HG03196 (cell line): Measurements from ENCODE around the gene SRCIN1.
"Not testable (repeated sequence)": the region's sequence is repeated elsewhere in the genome, so short reads cannot be mapped to it uniquely, and the experiment has no call there.

Experiments used
- ATAC-seq: cut with Tn5 transposase; IDR thresholded peaks from one replicate; pipeline ENCODE4 v1.9.1; 2021; ENCODE audit not compliant: unreplicated experiment

Gene SRCIN1, protein sequence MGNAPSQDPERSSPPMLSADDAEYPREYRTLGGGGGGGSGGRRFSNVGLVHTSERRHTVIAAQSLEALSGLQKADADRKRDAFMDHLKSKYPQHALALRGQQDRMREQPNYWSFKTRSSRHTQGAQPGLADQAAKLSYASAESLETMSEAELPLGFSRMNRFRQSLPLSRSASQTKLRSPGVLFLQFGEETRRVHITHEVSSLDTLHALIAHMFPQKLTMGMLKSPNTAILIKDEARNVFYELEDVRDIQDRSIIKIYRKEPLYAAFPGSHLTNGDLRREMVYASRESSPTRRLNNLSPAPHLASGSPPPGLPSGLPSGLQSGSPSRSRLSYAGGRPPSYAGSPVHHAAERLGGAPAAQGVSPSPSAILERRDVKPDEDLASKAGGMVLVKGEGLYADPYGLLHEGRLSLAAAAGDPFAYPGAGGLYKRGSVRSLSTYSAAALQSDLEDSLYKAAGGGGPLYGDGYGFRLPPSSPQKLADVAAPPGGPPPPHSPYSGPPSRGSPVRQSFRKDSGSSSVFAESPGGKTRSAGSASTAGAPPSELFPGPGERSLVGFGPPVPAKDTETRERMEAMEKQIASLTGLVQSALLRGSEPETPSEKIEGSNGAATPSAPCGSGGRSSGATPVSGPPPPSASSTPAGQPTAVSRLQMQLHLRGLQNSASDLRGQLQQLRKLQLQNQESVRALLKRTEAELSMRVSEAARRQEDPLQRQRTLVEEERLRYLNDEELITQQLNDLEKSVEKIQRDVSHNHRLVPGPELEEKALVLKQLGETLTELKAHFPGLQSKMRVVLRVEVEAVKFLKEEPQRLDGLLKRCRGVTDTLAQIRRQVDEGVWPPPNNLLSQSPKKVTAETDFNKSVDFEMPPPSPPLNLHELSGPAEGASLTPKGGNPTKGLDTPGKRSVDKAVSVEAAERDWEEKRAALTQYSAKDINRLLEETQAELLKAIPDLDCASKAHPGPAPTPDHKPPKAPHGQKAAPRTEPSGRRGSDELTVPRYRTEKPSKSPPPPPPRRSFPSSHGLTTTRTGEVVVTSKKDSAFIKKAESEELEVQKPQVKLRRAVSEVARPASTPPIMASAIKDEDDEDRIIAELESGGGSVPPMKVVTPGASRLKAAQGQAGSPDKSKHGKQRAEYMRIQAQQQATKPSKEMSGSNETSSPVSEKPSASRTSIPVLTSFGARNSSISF

DNA sequence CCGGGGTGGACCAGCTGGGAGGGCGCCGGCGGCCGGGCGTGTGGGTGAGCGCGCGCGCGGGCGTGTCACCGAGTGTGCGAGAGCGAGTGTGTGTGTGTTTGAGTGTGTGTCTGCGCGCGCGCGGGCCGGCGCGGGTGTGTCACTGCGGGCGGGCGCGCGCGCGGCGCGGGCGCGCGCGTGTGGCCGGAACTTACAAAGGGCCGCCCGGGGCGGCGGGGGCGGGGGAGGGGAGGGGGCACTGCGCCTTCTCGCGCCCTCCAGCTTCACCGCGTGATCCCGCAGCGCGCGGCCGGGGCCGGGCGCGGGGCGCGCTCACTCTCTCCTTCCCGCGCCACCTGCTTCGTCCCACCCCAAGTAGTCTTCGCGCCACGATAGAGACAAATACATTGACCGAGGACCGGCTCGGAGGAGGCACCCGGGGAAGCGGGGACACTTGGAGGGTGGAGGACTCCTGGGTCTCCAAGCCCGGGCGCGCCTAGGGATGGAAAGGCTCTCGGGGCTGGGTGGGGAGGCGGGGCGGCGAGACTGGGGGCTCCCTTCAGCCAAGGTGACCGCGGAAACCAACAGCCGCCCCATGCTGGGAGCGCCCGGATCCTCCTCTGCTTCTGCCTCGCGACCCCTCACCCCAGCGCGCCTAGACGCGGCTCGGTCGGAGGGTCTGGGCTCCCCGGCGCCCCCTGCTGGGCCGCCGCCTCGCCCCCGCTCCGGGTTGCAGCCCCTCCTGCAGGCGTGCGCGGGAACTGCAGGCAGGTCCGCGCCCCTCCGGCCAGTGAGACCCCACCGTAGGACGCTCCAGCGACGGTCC lies at the start of gene SRCIN1:
SRCIN1 (minus strand) TSS at position 112 of the 805 bp plus-strand sequence. CDS start 247 bp downstream, outside the sequence.
- no peak for ATAC-seq

GRCh38 chr17:38654411-38655398 lies 49.0 kb upstream of the SRCIN1 start:
- no peak for ATAC-seq

DNA sequence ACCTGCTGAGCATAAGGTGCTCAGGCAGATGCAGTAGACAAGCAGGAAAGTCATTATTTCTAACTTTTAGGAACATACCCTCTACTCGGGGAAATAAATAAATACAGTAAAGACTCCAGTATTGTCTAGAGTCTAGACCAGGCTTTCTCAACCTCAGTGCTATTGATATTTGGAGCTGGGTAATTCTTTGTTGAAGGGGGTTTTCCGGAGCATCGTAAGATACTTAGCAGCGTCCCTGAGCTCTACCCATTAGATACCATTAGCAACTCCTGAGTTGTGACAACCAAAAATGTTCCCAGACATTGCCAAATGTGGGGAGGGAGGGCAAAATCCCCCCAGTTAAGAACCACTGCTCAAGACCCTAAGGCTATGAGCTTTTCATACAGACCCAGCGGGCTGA lies 47.9 kb upstream of the SRCIN1 start:
- no peak for ATAC-seq

GRCh38 chr17:38653230-38653629 lies 47.5 kb upstream of the SRCIN1 start:
- ATAC-seq, result no peak

- not testable (repeated sequence) for ATAC-seq
These were observed 45.0 kb upstream of the SRCIN1 start for GRCh38 chr17:38650653-38651173.

DNA sequence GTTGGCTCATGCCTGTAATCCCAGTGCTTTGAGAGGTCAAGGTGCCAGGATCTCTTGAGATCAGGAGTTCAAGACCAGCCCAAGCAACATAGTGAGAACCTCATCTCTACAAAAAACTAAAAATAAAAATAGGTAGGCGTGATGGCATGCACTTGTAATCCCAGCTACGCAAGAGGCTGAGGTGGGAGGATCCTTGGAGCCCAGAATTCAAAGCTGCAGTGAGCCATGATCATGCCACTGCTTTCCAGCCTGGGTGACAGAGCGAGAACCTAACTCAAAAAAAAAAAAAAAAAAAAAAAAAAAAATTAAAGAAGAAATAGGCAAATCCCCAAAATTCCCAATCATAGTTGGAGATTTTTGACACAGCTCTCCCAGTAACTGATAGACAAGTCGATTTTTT lies 32.2 kb upstream of the SRCIN1 start:
- no peak for ATAC-seq

DNA sequence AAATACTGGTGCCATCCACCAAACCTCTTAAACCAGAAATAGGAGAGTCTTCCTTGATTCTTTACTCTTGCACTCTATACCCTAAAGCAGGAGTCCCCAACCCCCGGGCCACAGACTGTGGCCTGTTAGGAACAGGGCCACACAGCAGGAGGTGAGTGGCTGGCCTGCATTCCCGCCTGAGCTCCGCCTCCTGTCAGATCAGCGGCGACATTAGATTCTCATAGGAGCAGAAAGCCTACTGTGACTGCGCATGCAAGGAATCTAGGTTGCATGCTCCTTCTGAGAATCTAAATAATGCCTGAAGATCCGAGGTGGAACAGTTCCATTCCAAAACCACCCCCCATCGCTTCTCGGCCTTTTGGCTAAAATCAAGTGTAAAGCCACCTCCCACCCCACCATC lies 30.3 kb upstream of the SRCIN1 start:
- ATAC-seq, result no peak

DNA sequence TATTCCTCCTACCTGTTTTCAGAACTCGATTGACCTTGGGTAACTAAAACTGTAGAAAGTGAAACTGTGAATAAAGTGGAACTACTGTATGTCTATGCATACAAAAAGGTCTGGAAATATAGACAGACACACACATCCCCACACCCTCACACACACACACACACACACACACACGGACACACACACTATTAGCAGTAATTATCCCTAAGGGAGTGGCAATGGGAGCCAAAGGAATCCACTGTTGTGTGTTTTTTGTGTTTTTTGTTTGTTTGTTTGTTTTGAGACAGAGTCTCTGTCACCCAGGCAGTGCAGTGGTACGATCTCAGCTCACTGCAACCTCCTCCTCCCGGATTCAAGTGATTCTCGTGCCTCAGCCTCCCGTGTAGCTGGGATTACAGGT lies 26.6 kb upstream of the SRCIN1 start:
- ATAC-seq, result no peak

- no peak for ATAC-seq
These were observed 22.7 kb upstream of the SRCIN1 start for GRCh38 chr17:38628441-38628840.

GRCh38 chr17:38627957-38628356 lies 22.2 kb upstream of the SRCIN1 start:
- no peak for ATAC-seq

DNA sequence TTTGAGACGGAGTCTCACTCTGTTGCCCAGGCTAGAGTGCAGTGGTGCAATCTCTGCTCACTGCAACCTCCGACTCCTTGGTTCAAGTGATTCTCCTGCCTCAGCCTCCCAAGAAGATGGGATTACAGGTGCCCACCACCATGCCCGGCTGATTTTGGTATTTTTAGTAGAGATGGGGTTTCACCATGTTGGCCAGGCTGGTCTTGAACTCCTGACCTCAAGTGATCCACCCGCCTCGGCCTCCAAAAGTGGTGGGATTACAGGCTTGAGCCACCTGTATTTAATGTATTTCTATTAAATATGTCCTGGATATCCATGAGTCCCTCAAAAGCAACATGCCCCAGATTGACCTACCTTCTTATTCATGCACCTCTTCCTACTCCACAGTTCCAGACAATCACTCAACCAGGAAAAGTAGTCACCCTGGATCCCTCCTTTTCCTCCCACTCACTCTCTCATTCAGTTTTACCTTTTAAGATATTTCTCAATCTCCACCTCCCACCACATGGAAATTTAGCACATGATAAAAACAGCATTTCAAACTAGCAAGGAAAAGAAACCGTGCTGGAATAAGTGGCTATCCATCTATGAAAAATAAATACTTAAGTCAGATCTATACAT lies 21.0 kb upstream of the SRCIN1 start:
- ATAC-seq, result not testable (repeated sequence)

GRCh38 chr17:38625482-38625881 lies 19.7 kb upstream of the SRCIN1 start:
- no peak for ATAC-seq

GRCh38 chr17:38624782-38625355 lies 19.1 kb upstream of the SRCIN1 start:
- ATAC-seq, result peak; percentile 65

GRCh38 chr17:38621538-38621937 lies 15.8 kb upstream of the SRCIN1 start:
- ATAC-seq, result no peak

DNA sequence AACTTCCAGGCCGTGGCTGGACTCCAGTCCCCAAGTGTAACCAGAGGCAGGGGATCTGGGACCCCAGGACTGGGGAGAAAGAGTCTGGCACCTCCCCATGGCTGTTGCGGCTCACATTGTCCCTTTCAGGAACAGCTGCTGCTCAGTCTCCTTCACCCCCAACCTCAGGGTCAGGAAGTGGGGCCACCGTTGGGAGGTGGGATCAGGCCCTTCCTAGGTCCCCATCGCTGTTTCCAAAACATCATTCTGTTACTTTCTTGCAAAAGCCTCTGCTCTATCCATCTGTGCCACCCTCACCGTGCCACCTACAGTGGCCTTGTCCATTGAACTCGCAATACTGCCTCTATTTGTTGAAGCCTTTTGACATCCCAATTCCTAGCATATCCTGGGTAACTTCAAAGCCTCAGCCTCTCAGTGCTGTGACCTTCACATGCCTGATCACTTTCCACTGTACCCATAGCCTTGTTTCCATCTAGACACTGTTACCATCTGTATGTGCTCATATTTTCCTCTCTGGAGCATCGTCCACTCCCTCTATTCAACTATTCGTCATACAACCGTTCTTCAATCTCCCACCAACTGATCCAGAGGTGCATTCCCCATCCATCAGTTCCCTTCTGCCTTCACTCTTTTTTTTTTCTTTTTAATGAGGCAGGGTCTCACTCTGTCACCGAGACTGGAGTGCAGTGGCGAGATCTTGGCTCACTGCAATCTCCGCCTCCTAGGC lies 15.0 kb upstream of the SRCIN1 start:
- no peak for ATAC-seq

GRCh38 chr17:38619937-38620550 lies 14.3 kb upstream of the SRCIN1 start:
- no peak for ATAC-seq

- no peak for ATAC-seq
These were observed 13.7 kb upstream of the SRCIN1 start for GRCh38 chr17:38619451-38619795.
